Fibroblast of gingiva (primary cell): ENCODE data around the gene SNCG.
"Not testable (repeated sequence)": the region's sequence is repeated elsewhere in the genome, so short reads cannot be mapped to it uniquely, and the experiment has no call there.

ENCODE experiments used
- DNase-seq: peaks from one replicate; pipeline ENCODE4 v3.0.0-alpha.2; 2011; ENCODE audit warnings: low read depth

The SNCG gene

DNA sequence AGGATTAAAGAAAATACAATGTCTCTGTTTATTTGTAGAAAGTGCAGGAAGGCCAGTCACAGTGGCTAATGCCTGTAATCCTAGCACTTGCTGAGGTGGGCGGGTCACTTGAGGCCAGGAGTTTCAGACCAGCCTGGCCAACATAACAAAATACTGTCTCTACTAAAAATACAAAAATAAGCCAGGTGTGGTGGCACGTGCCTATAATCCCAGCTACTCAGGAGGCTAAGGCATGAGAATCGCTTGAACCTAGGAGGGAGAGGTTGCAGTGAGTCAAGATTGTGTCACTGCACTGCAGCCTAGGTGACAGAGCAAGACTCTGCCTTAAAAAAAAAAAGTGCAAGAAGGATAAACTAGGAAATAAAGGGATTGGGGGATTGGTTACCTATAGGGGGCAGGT, 20.1 kb downstream of the SNCG start:
- not testable (repeated sequence) for DNase-seq

GRCh38 chr10:86979296-86979818, 21.0 kb downstream of the SNCG start:
- no peak for DNase-seq

DNA sequence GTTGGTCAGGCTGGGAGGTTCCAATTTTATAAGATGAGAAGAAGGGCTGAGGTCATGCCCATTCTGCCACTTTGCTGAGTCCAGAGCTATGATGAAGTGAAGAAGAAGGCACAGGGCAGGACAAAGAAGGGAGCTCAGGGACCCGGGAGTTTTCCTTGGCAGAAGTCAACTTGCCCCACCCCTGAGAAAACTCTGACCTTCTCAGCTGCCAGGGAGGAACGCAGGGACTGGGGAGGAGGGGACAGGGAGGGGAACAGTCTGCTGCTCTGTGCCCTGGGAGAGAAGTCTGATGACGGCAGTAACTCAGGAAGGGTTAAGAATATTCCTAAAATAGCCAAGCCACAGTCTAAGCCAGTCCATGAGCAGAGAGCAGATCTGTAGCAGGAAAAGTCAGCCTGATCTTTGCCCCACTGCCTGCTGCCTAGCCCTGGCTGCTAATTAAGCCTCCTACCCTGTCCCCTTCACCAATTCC, 21.6 kb downstream of the SNCG start:
- DNase-seq = peak; percentile 78

DNA sequence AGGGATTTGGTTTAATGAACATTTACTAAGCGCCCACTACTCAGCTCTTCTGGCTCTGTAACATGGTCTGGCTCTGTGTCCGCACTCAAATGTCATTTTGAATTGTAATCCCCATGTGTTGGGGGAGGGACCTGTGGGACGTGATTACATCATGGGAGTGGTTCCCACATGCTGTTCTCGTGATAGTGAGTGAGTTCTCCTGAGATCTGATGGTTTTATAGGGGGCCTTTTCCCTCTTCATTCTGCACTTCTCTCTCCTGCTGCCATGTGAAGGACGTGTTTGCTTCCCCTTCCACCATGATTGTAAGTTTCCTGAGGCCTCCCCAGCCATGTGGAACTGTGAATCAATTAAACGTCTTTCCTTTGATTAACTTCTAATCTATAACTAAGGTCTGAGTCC, 22.6 kb downstream of the SNCG start:
- not testable (repeated sequence) for DNase-seq

GRCh38 chr10:86981716-86982115, 23.3 kb downstream of the SNCG start:
- DNase-seq = no peak

DNA sequence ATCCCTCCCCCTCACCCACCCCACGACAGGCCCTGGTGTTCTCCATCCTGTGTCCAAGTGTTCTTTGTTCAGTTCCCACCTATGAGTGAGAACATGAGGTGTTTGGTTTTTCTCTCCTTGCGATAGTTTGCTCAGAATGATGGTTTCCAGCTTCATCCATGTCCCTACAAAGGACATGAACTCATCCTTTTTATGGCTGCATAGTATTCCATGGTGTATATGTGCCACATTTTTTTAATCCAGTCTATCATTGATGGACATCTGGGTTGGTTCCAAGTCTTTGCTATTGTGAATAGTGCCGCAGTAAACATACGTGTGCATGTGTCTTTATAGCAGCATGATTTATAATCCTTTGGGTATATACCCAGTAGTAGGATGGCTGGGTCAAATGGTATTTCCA, 26.1 kb downstream of the SNCG start:
- not testable (repeated sequence) for DNase-seq

DNA sequence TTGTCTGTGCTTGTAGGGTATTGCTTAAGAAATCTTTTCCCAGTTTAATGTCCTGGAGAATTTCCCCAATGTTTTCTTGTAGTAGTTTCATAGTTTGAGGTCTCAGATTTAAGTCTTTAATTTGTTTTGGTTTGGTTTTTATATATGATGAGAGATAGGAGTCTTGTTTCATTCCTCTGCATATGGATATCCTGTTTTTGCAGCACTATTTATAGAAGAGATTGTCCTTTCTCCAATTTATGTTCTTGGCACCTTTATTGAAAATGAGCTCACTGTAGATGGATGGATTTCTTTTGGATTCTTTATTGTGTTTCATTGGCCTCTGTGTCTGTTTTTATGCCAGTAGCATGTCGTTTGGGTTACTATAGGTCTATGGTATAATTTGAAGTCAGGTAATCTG, 30.1 kb downstream of the SNCG start:
- DNase-seq = no peak

- not testable (repeated sequence) for DNase-seq
Observed at GRCh38 chr10:86991362-86991761, 33.0 kb downstream of the SNCG start.

DNA sequence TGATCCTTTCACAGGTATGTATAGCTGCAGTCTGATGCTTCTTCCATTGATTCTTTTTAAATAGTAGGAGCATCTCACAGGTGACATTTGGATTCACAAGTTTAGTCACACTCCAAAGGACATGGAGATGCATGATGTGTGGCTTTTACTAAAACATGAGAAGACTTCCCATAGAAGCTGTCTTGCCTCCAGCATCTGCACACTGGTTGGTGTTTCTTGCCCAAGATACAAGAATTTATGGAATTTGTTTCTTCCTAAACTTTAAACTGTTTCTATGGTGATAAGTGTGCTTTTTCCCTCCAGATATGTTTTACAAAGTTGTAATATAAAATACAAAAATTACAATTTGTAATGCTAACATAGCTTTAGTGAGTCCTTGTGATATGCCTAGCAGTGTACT, 34.1 kb downstream of the SNCG start:
- DNase-seq = peak; percentile 22

- no peak for DNase-seq
Observed at GRCh38 chr10:86992929-86993328, 34.5 kb downstream of the SNCG start.

- not testable (repeated sequence) for DNase-seq
Observed at GRCh38 chr10:86999802-87000403, 41.5 kb downstream of the SNCG start.

- peak; percentile 39 for DNase-seq
Observed at GRCh38 chr10:87000491-87000890, 42.1 kb downstream of the SNCG start.

GRCh38 chr10:87007124-87007523, 48.7 kb downstream of the SNCG start:
- DNase-seq = peak; percentile 24

DNA sequence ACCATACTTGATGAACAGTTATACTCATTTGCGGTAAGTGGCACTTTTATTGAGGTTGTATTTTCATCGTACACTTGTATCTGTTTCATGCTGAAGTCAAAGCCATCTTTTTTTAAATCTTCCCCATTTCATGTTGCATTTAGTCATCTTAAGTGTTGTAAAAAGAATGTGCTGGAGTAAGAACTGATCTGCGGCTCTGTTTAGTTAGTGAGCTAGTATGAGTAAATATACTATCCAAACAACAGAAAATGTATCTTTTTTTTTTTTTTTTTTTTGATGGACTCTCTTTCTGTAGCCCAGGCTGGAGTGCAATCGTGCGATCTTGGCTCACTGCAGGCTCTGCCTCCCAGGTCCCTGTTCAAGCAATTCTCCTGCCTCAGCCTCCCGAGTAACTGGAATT, 49.3 kb downstream of the SNCG start:
- not testable (repeated sequence) for DNase-seq

GRCh38 chr10:87008303-87008702, 49.9 kb downstream of the SNCG start:
- DNase-seq = not testable (repeated sequence)

- not testable (repeated sequence) for DNase-seq
Observed at GRCh38 chr10:87009134-87009696, 50.8 kb downstream of the SNCG start.
